A549 (cell line): ENCODE measurements around the gene CAMK1G.

Experiments
- ESRRA ChIP-seq: fragments of 150-350 bp; IDR thresholded peaks from 2 replicates; pipeline ENCODE4 v1.6.1; 2014; ENCODE audit warnings: mild to moderate bottlenecking, low read length, borderline replicate concordance
- MYC ChIP-seq: IDR thresholded peaks from 2 replicates; pipeline ENCODE4 v1.6.1; 2012; ENCODE audit warnings: mild to moderate bottlenecking, inconsistent platforms, low read length, improper control_type of control experiment, borderline replicate concordance
- POLR2A ChIP-seq: IDR thresholded peaks from 2 replicates; pipeline ENCODE4 v1.6.1; 2012; ENCODE audit warnings: mild to moderate bottlenecking, low read length
- TF ChIP-seq, protein P1 (sequence below): fragments of >200 bp; sonication (Bioruptor Twin); formaldehyde crosslinking; IDR thresholded peaks from 3 replicates; pipeline ENCODE4 v1.5.1; 2016
- TF ChIP-seq, protein P2 (sequence below): fragments of 450-650 bp; IDR thresholded peaks from 2 replicates; pipeline ENCODE4 v1.6.1; 2014; ENCODE audit warnings: antibody characterized with exemption

DNA sequence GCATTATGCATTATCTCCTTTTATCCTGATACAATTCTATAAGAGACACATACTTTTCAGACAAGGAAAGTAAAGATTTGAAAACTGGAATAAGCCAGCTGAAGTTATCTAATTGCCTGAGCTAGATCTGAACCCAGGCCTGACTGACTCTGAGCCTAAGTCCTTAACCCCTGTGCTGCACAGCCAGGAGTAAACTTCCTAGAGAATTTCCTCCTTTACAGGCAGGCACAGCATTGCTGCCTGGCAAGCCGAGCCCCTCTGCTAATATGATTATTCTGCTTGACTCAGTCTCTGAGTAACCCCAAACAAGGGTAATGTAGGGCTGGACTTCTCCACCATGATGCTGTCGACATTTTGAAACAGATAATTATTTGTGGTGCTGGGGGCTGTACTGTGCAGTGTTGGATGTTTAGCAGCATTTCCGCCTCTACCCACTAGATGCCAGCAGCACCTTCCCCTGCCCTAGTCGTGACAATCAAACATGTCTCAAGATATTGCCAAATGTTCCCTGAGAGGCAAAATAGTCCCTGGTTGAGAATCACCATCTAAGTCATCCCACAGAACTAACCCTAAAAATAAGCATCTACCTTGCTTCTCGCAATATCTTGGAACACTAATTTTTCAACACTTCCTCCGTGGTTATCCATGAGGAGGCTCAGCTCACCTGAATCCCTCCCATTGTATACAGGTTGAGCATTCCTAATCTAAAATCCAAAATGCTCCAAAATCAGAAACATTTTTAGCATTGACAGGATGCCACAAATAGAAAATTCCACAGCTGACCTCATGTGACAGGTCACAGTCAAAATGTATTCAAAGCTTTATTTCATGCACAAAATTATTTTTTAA is 18.5 kb downstream of the CAMK1G start:
- TF ChIP-seq, protein P1, sequence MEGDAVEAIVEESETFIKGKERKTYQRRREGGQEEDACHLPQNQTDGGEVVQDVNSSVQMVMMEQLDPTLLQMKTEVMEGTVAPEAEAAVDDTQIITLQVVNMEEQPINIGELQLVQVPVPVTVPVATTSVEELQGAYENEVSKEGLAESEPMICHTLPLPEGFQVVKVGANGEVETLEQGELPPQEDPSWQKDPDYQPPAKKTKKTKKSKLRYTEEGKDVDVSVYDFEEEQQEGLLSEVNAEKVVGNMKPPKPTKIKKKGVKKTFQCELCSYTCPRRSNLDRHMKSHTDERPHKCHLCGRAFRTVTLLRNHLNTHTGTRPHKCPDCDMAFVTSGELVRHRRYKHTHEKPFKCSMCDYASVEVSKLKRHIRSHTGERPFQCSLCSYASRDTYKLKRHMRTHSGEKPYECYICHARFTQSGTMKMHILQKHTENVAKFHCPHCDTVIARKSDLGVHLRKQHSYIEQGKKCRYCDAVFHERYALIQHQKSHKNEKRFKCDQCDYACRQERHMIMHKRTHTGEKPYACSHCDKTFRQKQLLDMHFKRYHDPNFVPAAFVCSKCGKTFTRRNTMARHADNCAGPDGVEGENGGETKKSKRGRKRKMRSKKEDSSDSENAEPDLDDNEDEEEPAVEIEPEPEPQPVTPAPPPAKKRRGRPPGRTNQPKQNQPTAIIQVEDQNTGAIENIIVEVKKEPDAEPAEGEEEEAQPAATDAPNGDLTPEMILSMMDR, result peak; percentile 74
- TF ChIP-seq, protein P2, sequence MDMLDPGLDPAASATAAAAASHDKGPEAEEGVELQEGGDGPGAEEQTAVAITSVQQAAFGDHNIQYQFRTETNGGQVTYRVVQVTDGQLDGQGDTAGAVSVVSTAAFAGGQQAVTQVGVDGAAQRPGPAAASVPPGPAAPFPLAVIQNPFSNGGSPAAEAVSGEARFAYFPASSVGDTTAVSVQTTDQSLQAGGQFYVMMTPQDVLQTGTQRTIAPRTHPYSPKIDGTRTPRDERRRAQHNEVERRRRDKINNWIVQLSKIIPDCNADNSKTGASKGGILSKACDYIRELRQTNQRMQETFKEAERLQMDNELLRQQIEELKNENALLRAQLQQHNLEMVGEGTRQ, result no peak
- TF ChIP-seq POLR2A (no peak), ESRRA (no peak), MYC (no peak)
